GM12864 (cell line): ENCODE measurements around the gene MEIOSIN.

ENCODE experiments used
- DNase-seq: peaks from one replicate; pipeline ENCODE4 v3.0.0-alpha.2; 2011; ENCODE audit warnings: low read depth
- H3K4me3 ChIP-seq: 2 replicates; pipeline ENCODE4 v1.5.1; 2011; ENCODE audit warnings: mild to moderate bottlenecking, low read depth, low read length, control low read depth
- TF ChIP-seq, protein P1 (sequence below): IDR thresholded peaks from 2 replicates; pipeline ENCODE4 v1.5.1; 2011; ENCODE audit warnings: low read depth, mild to moderate bottlenecking, moderate library complexity, low read length, control low read depth, inconsistent platforms; ENCODE audit errors: missing control alignments

The MEIOSIN gene

DNA sequence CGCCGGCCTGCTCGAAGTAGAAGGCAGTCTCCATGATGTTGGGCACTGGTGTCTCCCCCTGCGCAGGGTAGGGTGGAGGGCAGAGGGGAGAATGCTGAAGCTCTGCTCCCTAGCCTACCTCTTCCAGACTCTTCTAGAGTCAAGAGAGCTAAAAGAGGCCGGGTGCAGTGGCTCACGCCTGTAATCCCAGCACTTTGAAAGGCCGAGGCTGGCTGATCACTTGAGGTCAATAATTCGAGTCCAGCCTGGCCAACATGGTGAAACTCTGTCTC, 71.7 kb downstream of the MEIOSIN start:
- DNase-seq: no peak
- H3K4me3 ChIP-seq: no peak overlapping the region
- TF ChIP-seq, protein P1, sequence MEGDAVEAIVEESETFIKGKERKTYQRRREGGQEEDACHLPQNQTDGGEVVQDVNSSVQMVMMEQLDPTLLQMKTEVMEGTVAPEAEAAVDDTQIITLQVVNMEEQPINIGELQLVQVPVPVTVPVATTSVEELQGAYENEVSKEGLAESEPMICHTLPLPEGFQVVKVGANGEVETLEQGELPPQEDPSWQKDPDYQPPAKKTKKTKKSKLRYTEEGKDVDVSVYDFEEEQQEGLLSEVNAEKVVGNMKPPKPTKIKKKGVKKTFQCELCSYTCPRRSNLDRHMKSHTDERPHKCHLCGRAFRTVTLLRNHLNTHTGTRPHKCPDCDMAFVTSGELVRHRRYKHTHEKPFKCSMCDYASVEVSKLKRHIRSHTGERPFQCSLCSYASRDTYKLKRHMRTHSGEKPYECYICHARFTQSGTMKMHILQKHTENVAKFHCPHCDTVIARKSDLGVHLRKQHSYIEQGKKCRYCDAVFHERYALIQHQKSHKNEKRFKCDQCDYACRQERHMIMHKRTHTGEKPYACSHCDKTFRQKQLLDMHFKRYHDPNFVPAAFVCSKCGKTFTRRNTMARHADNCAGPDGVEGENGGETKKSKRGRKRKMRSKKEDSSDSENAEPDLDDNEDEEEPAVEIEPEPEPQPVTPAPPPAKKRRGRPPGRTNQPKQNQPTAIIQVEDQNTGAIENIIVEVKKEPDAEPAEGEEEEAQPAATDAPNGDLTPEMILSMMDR: no peak

DNA sequence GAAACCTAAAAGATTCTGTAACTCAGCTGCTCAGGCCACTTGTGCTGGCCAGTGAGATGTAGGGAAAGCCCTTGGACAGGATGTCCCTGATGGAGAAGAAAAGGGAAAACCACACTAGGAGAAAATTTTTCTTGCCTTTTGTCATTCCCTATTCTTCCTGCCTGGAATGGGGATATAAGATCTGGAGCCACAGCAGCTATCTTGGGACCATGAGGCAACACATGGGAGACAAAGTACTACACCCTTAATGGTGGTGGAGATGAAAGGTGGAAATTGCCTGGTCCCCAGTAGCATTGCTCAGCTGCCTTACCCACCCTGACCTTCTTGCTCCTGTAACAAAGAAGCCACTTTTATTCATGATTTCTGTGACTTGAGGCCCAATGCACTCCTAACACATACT, 72.5 kb downstream of the MEIOSIN start:
- TF ChIP-seq, protein P1: no peak
- DNase-seq: no peak
- no peak overlapping the region for H3K4me3 ChIP-seq

DNA sequence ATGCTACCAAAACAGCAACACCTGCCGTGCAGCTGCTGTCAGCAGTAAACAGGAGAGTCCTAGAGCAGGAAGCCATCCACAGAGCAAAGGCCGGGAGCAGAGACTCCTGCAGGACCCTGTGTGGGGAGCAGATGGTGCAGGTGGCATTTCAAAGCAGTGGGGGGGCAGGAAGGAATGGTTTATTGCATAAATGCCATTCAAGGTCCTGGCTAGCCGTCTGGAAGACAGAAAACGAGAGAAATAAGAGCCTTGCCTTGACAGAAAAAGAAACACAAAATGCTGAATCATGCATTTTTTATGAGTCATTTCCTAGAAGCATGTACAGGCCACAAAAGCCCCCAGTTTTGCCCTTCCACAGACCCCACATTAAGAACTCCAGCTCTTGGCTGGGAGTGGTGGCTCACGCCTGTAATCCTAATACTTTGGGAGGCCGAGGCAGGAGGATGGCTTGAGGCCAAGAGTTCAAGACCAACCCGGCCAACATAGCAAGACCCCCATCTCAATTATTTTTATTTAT, 76.5 kb downstream of the MEIOSIN start:
- TF ChIP-seq, protein P1: no peak
- no peak overlapping the region for H3K4me3 ChIP-seq
- peak; percentile 12 for DNase-seq

DNA sequence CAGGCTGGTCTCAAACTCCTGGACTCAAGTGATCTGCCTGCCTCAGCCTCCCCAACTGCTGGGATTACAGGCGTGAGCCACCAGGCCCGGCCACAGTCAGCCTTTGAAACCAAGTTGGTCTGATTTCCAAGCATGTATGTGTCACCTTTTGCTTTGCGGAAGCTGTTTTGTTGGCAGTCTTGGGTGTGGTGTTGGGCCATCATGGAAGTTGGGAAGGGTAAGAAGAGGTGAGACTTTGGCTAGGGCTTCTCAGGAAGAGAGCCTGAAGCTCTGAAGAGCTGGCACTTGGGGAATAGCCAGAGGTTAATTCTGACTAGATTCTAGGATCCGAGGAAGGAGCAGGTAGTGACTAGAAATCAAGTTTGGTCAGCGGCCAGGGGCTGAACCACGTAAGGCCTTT, 79.1 kb downstream of the MEIOSIN start:
- no peak for DNase-seq
- TF ChIP-seq, protein P1: no peak
- H3K4me3 ChIP-seq: no peak overlapping the region
